H1 (cell line): Measurements from ENCODE around the gene TSC22D1. TPM values are rescaled to one million over a fixed set of nuclear protein-coding genes. Genes with fewer than 3 reads are reported as not detected.
A peak's percentile ranks its signal among the peaks of the same experiment; 100 is the strongest.

Experiments used
- CHD7 ChIP-seq: fragments of 300-600 bp; sonication (generic); IDR thresholded peaks from 2 replicates; pipeline ENCODE4 v1.7.1; 2012; ENCODE audit warnings: low read length, moderate library complexity, mild to moderate bottlenecking, inconsistent platforms; ENCODE audit not compliant: insufficient replicate concordance
- HDAC2 ChIP-seq, 2 experiments: fragments of 300-600 bp in 1 of 2; sonication (generic) in 1 of 2; IDR thresholded peaks; 2 replicates each; pipeline ENCODE4 v1.6.1; 2011 to 2012; ENCODE audit warnings: low read depth in 2 of 2, low read length in 2 of 2, mild to moderate bottlenecking in 2 of 2, moderate library complexity in 2 of 2, borderline replicate concordance in 1 of 2, inconsistent platforms in 1 of 2
- RAD21 ChIP-seq, 2 experiments: IDR thresholded peaks in 1 of 2; conservative IDR thresholded peaks in 1 of 2; 2 replicates each; pipeline ENCODE4 v1.6.1; 2011; ENCODE audit warnings: low read depth in 2 of 2, low read length in 2 of 2, improper control_type of control experiment in 1 of 2, inconsistent platforms in 1 of 2, mild to moderate bottlenecking in 1 of 2, moderate library complexity in 1 of 2
- RBBP5 ChIP-seq: IDR thresholded peaks from 2 replicates; pipeline ENCODE4 v1.7.1; 2012; ENCODE audit warnings: low read depth, mild to moderate bottlenecking, inconsistent platforms, low read length, moderate library complexity, borderline replicate concordance
- RFX5 ChIP-seq: IDR thresholded peaks from 2 replicates; pipeline ENCODE4 v1.6.1; 2011; ENCODE audit warnings: low read depth, low read length, improper control_type of control experiment, borderline replicate concordance
- SP2 ChIP-seq: IDR thresholded peaks from 2 replicates; pipeline ENCODE4 v1.6.1; 2012; ENCODE audit warnings: mild to moderate bottlenecking, low read length, inconsistent platforms
- TBP ChIP-seq: IDR thresholded peaks from 2 replicates; pipeline ENCODE4 v1.6.1; 2011; ENCODE audit warnings: low read depth, low read length, improper control_type of control experiment
- TEAD4 ChIP-seq: IDR thresholded peaks from 2 replicates; pipeline ENCODE4 v1.6.1; 2012; ENCODE audit warnings: low read depth, low read length, inconsistent platforms, mixed read lengths
- polyA plus RNA-seq, 7 experiments: library from polyadenylated mRNA; depleted of rRNA in 3 of 7; stranded (reverse) in 5 of 7; unstranded in 2 of 7; fragments of >200 nt in 5 of 7; fragments of 200-250 nt in 2 of 7; gene quantifications; 1 replicate in 5 of 7; 2 replicates in 1 of 7; 4 replicates in 1 of 7; pipeline versions ENCODE4 v1.2.1 to v1.2.3, GENCODE V29; 2011 to 2013; ENCODE audit warnings: missing spikeins in 2 of 7, mixed read lengths in 2 of 7
- total RNA-seq: library from RNA; stranded (reverse); fragmentation: NEBNext Ultra II Directional; extraction: Animal tissue kit (Norgen Biotek cat#: 25700); gene quantifications from 2 replicates; pipeline ENCODE4 v1.2.1, GENCODE V29; 2021

Gene TSC22D1
- total and polyA plus RNA-seq, 2 of the 8 experiments (the other 6 are each of a cell fraction or from before 2014, with no cell fraction given), result 52.6 to 80.9 TPM

GRCh38 chr13:44404261-44405132, 171.6 kb downstream of the TSC22D1 start (continued):
- TF ChIP-seq TEAD4, result 0 out of 2 replicates have a peak, but pooled peaks have one; percentile 59
- peak; percentile 70; the same call in 1 of the 2 replicates for TF ChIP-seq RFX5
- TF ChIP-seq HDAC2 (IDR thresholded peaks at IDR 0.05; ENCODE audit: borderline replicate concordance in 1 of 2, low read depth in 2 of 2, low read length in 2 of 2), result no peak
- TF ChIP-seq SP2, result no peak
- TF ChIP-seq CHD7, result no peak
- peak; percentile 33; the same call in 1 of the 2 replicates for TF ChIP-seq TBP
- TF ChIP-seq RAD21 (IDR thresholded peaks at IDR 0.05 in 1 of 2, conservative IDR thresholded peaks at IDR 0.05 in 1 of 2; ENCODE audit: low read depth in 2 of 2, low read length in 2 of 2), result 0 out of 4 replicates have a peak, but pooled peaks of 1 of the 2 experiments have one; percentile 1
- TF ChIP-seq RBBP5, result peak; percentile 73
